IPS-20b (cell line): ENCODE results near the gene TCF19.
A peak's percentile ranks its signal among the peaks of the same experiment; 100 is the strongest.
"Not testable (repeated sequence)": the region's sequence is repeated elsewhere in the genome, so short reads cannot be mapped to it uniquely, and the experiment has no call there.

Experiments
- H3K27ac ChIP-seq: one replicate; pipeline ENCODE4 v1.5.1; 2013; ENCODE audit warnings: low read length
- H3K27me3 ChIP-seq: 2 replicates; pipeline ENCODE4 v1.6.1; 2013; ENCODE audit warnings: mild to moderate bottlenecking, low read length, inconsistent platforms; ENCODE audit not compliant: insufficient read depth
- H3K36me3 ChIP-seq: 2 replicates; pipeline ENCODE4 v1.6.1; 2013; ENCODE audit warnings: low read depth, mild to moderate bottlenecking, inconsistent platforms, low read length, moderate library complexity; ENCODE audit not compliant: insufficient read depth
- H3K4me1 ChIP-seq: 2 replicates; pipeline ENCODE4 v1.6.1; 2013; ENCODE audit warnings: mild to moderate bottlenecking, control low read depth, inconsistent platforms, low read length, moderate library complexity; ENCODE audit not compliant: insufficient read depth
- H3K4me3 ChIP-seq: 2 replicates; pipeline ENCODE4 v1.5.1; 2013; ENCODE audit warnings: mild to moderate bottlenecking, low read length, inconsistent platforms
- H3K9ac ChIP-seq: 2 replicates; pipeline ENCODE4 v1.6.1; 2013; ENCODE audit warnings: low read depth, mild to moderate bottlenecking, inconsistent platforms, low read length, moderate library complexity
- H3K9me3 ChIP-seq: 2 replicates; pipeline ENCODE4 v1.6.1; 2013; ENCODE audit warnings: mild to moderate bottlenecking, low read depth, low read length, inconsistent platforms; ENCODE audit not compliant: insufficient read depth

Gene TCF19

GRCh38 chr6:31168606-31169005 lies 10.2 kb downstream of the TCF19 start:
- H3K4me3 ChIP-seq = peak overlapping the region; percentile 99
- H3K36me3 ChIP-seq = peaks cover 43% of the 10 kb centered on the region
- H3K27ac ChIP-seq = no peak overlapping the region
- H3K9ac ChIP-seq = peak overlapping the region; percentile 99; the same call in 1 of the 2 replicates
- H3K27me3 ChIP-seq = no peaks in the 10 kb centered on the region
- H3K4me1 ChIP-seq = peaks cover 22% of the 10 kb centered on the region
- no peaks in the 10 kb centered on the region for H3K9me3 ChIP-seq

- H3K27ac ChIP-seq = peak overlapping the region; percentile 50
- no peaks in the 10 kb centered on the region for H3K27me3 ChIP-seq
- H3K9ac ChIP-seq = peak overlapping the region; percentile 99
- peaks cover 28% of the 10 kb centered on the region for H3K4me1 ChIP-seq
- peak overlapping the region; percentile 99 for H3K4me3 ChIP-seq
- no peaks in the 10 kb centered on the region for H3K9me3 ChIP-seq
- H3K36me3 ChIP-seq = peaks cover 36% of the 10 kb centered on the region
Observed at GRCh38 chr6:31169123-31169857, 10.9 kb downstream of the TCF19 start.

GRCh38 chr6:31169858-31170599 lies 11.6 kb downstream of the TCF19 start:
- Histone ChIP-seq H3K9ac (peak overlapping the region; percentile 99), H3K4me1 (peaks cover 28% of the 10 kb centered on the region), H3K4me3 (peak overlapping the region; percentile 99)

GRCh38 chr6:31170600-31170881 lies 12.2 kb downstream of the TCF19 start, which contains the start of gene POU5F1:
POU5F1 (minus strand) TSS chr6:31170682; CDS start chr6:31170620, 62 bp downstream.
- Histone ChIP-seq H3K27ac (peak within 1 kb of the TSS; percentile 50), H3K9me3 (no peaks in the 10 kb centered on the region), H3K36me3 (peaks cover 27% of the 10 kb centered on the region), H3K27me3 (no peaks in the 10 kb centered on the region), H3K4me1 (peaks cover 24% of the 10 kb centered on the region), H3K9ac (peak within 1 kb of the TSS; percentile 99), H3K4me3 (peak within 1 kb of the TSS; percentile 99)

More at GRCh38 chr6:31169858-31170599, 11.6 kb downstream of the TCF19 start:
- H3K27me3 ChIP-seq, H3K9me3 ChIP-seq: not testable (repeated sequence)
- Histone ChIP-seq H3K36me3 (peaks cover 32% of the 10 kb centered on the region), H3K27ac (peak overlapping the region; percentile 50)

- peak overlapping the region; percentile 99; the same call in 1 of the 2 replicates for H3K4me3 ChIP-seq
- H3K36me3 ChIP-seq = peaks cover 21% of the 10 kb centered on the region
Observed at GRCh38 chr6:31170987-31171671, 12.7 kb downstream of the TCF19 start.

GRCh38 chr6:31171931-31172905 lies 13.8 kb downstream of the TCF19 start:
- Histone ChIP-seq H3K4me1 (peaks cover 19% of the 10 kb centered on the region), H3K36me3 (peaks cover 12% of the 10 kb centered on the region; the same call in 1 of the 2 replicates), H3K27ac (peak overlapping the region; percentile 97), H3K9me3 (no peaks in the 10 kb centered on the region), H3K4me3 (peak overlapping the region; percentile 85), H3K27me3 (no peaks in the 10 kb centered on the region), H3K9ac (peak overlapping the region; percentile 99)

More at GRCh38 chr6:31170987-31171671, 12.7 kb downstream of the TCF19 start:
- no peaks in the 10 kb centered on the region for H3K27me3 ChIP-seq
- peaks cover 19% of the 10 kb centered on the region for H3K4me1 ChIP-seq
- H3K27ac ChIP-seq = peak overlapping the region; percentile 50
- peak overlapping the region; percentile 99; the same call in 1 of the 2 replicates for H3K9ac ChIP-seq
- H3K9me3 ChIP-seq = no peaks in the 10 kb centered on the region

- peak overlapping the region; percentile 96 for H3K9ac ChIP-seq
Observed at GRCh38 chr6:31172973-31173384, 14.6 kb downstream of the TCF19 start.

GRCh38 chr6:31173406-31173805 lies 15.0 kb downstream of the TCF19 start:
- Histone ChIP-seq H3K9ac (peak overlapping the region; percentile 96), H3K4me3 (peak overlapping the region; percentile 85), H3K36me3 (peaks cover 5% of the 10 kb centered on the region; the same call in 1 of the 2 replicates), H3K27ac (peak overlapping the region; percentile 98), H3K4me1 (peaks cover 19% of the 10 kb centered on the region), H3K9me3 (no peaks in the 10 kb centered on the region), H3K27me3 (no peaks in the 10 kb centered on the region)

More at GRCh38 chr6:31172973-31173384, 14.6 kb downstream of the TCF19 start:
- Histone ChIP-seq H3K27ac (peak overlapping the region; percentile 98), H3K4me1 (peaks cover 19% of the 10 kb centered on the region), H3K36me3 (peaks cover 8% of the 10 kb centered on the region; the same call in 1 of the 2 replicates), H3K9me3 (no peaks in the 10 kb centered on the region), H3K4me3 (peak overlapping the region; percentile 85), H3K27me3 (no peaks in the 10 kb centered on the region)

- Histone ChIP-seq H3K4me3 (no peak overlapping the region), H3K27ac (peak overlapping the region; percentile 98), H3K9me3 (no peaks in the 10 kb centered on the region), H3K36me3 (no peaks in the 10 kb centered on the region), H3K27me3 (no peaks in the 10 kb centered on the region), H3K4me1 (peaks cover 19% of the 10 kb centered on the region), H3K9ac (peak overlapping the region; percentile 96; the same call in 1 of the 2 replicates)
Observed at GRCh38 chr6:31174378-31174777, 16.0 kb downstream of the TCF19 start.

- Histone ChIP-seq H3K27ac (no peak overlapping the region), H3K36me3 (no peaks in the 10 kb centered on the region), H3K9ac (no peak overlapping the region), H3K4me1 (peaks cover 15% of the 10 kb centered on the region), H3K9me3 (no peaks in the 10 kb centered on the region), H3K4me3 (no peak overlapping the region), H3K27me3 (no peaks in the 10 kb centered on the region)
Observed at GRCh38 chr6:31175971-31176370, 17.6 kb downstream of the TCF19 start.
